Type B pancreatic cell (in vitro differentiated cells): ENCODE results near the gene CLEC18A. TPM values are rescaled to one million over a fixed set of nuclear protein-coding genes. Genes with fewer than 3 reads are reported as not detected.

Experiments used
- DNase-seq: peaks from one replicate; pipeline ENCODE4 v3.0.0; 2021; ENCODE audit warnings: mixed read lengths; ENCODE audit not compliant: unreplicated experiment; ENCODE audit errors: extremely low spot score
- H3K27ac Mint-ChIP-seq: 2 replicates; pipeline ENCODE4 v1.8.0; 2021; ENCODE audit warnings: mild to moderate bottlenecking, mixed read lengths
- H3K27me3 Mint-ChIP-seq: 2 replicates; pipeline ENCODE4 v1.8.0; 2021; ENCODE audit warnings: mixed read lengths
- H3K36me3 Mint-ChIP-seq: 2 replicates; pipeline ENCODE4 v1.8.0; 2021; ENCODE audit warnings: mixed read lengths
- H3K4me1 Mint-ChIP-seq: one replicate; pipeline ENCODE4 v1.8.0; 2021; ENCODE audit warnings: mixed read lengths; ENCODE audit not compliant: unreplicated experiment
- H3K4me3 Mint-ChIP-seq: 2 replicates; pipeline ENCODE4 v1.8.0; 2021; ENCODE audit warnings: mild to moderate bottlenecking, mixed read lengths
- H3K9me3 Mint-ChIP-seq: 2 replicates; pipeline ENCODE4 v1.8.0; 2021; ENCODE audit warnings: mixed read lengths
- total RNA-seq: library from RNA; stranded (reverse); gene quantifications from 2 replicates; pipeline ENCODE4 v1.2.1, GENCODE V29; 2021; ENCODE audit warnings: low replicate concordance
- TF ChIP-seq, protein P1 (sequence below): fragments of 200-600 bp; sonication (generic); conservative IDR thresholded peaks from 2 replicates; pipeline ENCODE4 v1.5.0; 2021; ENCODE audit warnings: antibody characterized with exemption, mild to moderate bottlenecking

The CLEC18A gene
- total RNA-seq, 1 donor from 2014 or later: 5.4 TPM

GRCh38 chr16:69938981-69939820 lies 11.9 kb upstream of the CLEC18A start:
- DNase-seq: no peak
- Mint-ChIP-seq H3K4me3 (no peak overlapping the region), H3K27ac (no peak overlapping the region), H3K36me3 (peaks cover 11% of the 10 kb centered on the region), H3K9me3 (no peaks in the 10 kb centered on the region), H3K4me1 (peaks cover 6% of the 10 kb centered on the region), H3K27me3 (no peaks in the 10 kb centered on the region)
- TF ChIP-seq, protein P1, sequence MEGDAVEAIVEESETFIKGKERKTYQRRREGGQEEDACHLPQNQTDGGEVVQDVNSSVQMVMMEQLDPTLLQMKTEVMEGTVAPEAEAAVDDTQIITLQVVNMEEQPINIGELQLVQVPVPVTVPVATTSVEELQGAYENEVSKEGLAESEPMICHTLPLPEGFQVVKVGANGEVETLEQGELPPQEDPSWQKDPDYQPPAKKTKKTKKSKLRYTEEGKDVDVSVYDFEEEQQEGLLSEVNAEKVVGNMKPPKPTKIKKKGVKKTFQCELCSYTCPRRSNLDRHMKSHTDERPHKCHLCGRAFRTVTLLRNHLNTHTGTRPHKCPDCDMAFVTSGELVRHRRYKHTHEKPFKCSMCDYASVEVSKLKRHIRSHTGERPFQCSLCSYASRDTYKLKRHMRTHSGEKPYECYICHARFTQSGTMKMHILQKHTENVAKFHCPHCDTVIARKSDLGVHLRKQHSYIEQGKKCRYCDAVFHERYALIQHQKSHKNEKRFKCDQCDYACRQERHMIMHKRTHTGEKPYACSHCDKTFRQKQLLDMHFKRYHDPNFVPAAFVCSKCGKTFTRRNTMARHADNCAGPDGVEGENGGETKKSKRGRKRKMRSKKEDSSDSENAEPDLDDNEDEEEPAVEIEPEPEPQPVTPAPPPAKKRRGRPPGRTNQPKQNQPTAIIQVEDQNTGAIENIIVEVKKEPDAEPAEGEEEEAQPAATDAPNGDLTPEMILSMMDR: no peak

- H3K4me1 Mint-ChIP-seq: peaks cover 6% of the 10 kb centered on the region
- no peak overlapping the region for H3K4me3 Mint-ChIP-seq
- no peaks in the 10 kb centered on the region for H3K9me3 Mint-ChIP-seq
- peaks cover 11% of the 10 kb centered on the region for H3K36me3 Mint-ChIP-seq
- no peak for DNase-seq
- H3K27ac Mint-ChIP-seq: no peak overlapping the region
- no peaks in the 10 kb centered on the region for H3K27me3 Mint-ChIP-seq
- TF ChIP-seq, protein P1: no peak
Observed at GRCh38 chr16:69939821-69940585, 11.1 kb upstream of the CLEC18A start.

GRCh38 chr16:69940676-69941075 lies 10.5 kb upstream of the CLEC18A start:
- Mint-ChIP-seq H3K27ac (no peak overlapping the region), H3K9me3 (no peaks in the 10 kb centered on the region), H3K36me3 (peaks cover 11% of the 10 kb centered on the region), H3K4me1 (peaks cover 6% of the 10 kb centered on the region), H3K27me3 (no peaks in the 10 kb centered on the region), H3K4me3 (no peak overlapping the region)
- DNase-seq: no peak
- TF ChIP-seq, protein P1: no peak

DNA sequence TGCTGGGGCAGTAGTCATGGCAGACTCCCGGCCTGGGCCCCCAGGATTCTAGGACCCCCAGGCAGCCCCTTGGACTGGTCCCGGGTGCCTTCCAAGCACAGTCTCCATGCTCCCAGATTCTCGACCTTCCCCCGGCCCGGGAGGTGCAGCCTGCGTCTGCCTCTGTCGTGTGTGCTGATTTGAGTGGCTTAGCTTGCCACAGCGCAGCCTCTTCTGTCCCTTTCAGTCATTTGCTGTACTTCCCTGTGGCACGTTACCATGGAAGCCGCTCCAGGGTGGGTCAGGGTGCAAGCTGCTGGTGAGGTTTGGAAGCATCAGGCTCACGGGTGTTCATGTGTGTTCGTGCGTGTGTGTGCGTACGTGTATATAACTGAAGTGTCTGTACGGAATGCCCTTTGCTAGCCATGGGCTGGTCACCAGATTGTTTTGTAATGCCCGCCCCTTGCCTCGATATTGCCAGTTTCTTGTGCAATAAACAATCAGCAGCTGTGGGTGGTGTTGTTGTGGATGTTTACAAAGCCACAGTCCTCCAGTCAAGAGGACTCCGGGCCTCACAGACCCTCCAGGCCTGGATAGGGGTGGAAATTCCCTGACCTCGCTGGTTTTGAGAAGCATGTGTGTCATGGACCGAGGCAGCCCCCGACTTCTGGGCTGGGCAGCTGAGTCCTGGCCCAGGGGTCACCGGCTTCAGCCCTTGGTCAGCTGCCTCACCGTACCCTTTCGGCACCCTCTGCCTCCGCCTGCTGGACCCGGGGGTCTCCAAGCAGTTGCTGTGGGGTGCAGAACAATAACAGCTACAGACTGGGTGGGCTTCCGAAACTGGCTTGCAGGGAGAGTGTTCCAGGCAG lies 9.7 kb upstream of the CLEC18A start:
- Mint-ChIP-seq H3K9me3 (no peaks in the 10 kb centered on the region), H3K27me3 (no peaks in the 10 kb centered on the region), H3K36me3 (peaks cover 7% of the 10 kb centered on the region), H3K27ac (no peak overlapping the region), H3K4me3 (peak overlapping the region; percentile 39), H3K4me1 (peaks cover 6% of the 10 kb centered on the region)
- no peak for DNase-seq
- TF ChIP-seq, protein P1: no peak

DNA sequence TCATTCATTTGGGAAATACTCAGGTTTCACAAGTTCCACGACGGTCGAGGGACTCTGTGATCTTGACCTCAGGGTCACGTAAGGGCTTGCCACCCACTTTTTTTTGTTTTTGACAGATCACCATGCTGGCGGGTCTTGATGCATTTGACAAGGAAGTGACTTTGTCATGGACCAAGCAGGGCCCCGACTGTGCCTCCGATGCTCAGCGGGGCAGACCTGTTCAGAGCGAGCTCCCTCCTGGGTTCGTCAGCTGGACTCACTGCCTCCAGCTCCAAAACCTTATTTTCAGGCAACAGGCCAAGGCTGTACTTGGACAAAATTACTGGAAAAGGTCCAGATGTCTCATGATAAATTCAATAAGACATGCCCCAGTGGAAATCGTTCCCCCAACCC lies 9.0 kb upstream of the CLEC18A start:
- Mint-ChIP-seq H3K4me3 (no peak overlapping the region), H3K9me3 (no peaks in the 10 kb centered on the region), H3K27me3 (no peaks in the 10 kb centered on the region), H3K27ac (no peak overlapping the region), H3K36me3 (peaks cover 7% of the 10 kb centered on the region), H3K4me1 (peaks cover 6% of the 10 kb centered on the region)
- TF ChIP-seq, protein P1: no peak
- DNase-seq: no peak
